ENCODE results near the gene PAPOLA. TPM values are rescaled to one million over a fixed set of nuclear protein-coding genes. Genes with fewer than 3 reads are reported as not detected.

Gene PAPOLA
- total and polyA plus RNA-seq, 2 donors from 2014 or later: 70.8 to 160 TPM

DNA sequence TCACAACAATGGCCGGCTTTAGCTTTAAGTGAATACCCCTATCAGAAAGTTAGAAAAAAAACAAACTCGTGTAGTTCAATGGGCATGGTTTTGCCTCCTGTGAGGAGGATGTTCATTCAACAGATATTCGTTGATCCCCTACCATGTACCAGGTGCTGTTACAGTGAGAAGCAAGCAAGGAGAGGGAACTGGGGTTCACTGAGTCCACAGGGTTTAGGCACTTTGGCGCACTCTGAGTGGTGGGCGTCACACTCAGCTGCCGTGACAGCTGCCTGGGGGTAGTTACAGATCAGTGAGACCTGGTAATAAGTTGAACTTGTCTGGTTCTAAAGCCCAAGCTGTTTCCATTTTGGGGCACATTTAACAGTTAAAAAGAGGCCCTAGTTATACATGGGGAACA, 74.2 kb downstream of the PAPOLA start:
- no peaks in the 10 kb centered on the region for H3K9me3 ChIP-seq (ENCODE audit: control insufficient read depth in 2 of 3, insufficient read depth in 1 of 3, low read length in 3 of 3)
- FAIRE-seq: no peak
- intact Hi-C loops (cut with DNase I): loop anchor here (10.0 kb wide), 1 partner anchor 168 kb away; no protein-coding TSS in a partner anchor
- H3K36me3 ChIP-seq (ENCODE audit: control insufficient read depth in 2 of 3, insufficient read depth in 3 of 3, low read length in 3 of 3): no peaks in the 10 kb centered on the region
- no peak overlapping the region for H3K27ac ChIP-seq (ENCODE audit: low read depth in 2 of 2, low read length in 2 of 2)
- DNase-seq: no peak
- H3K27me3 ChIP-seq (ENCODE audit: control insufficient read depth, insufficient read depth, low read length): no peaks in the 10 kb centered on the region
- no peak overlapping the region for H3K4me3 ChIP-seq (ENCODE audit: low read length in 3 of 3)
- H3K9ac ChIP-seq (ENCODE audit: low read length in 3 of 3): no peak overlapping the region
- TF ChIP-seq CTCF (IDR thresholded peaks at IDR 0.05; ENCODE audit: borderline replicate concordance, extremely low read depth, insufficient read depth): no peak
- H3K4me1 ChIP-seq (ENCODE audit: control insufficient read depth in 2 of 3, insufficient read depth in 2 of 3, low read depth in 1 of 3, low read length in 3 of 3): no peaks in the 10 kb centered on the region

DNA sequence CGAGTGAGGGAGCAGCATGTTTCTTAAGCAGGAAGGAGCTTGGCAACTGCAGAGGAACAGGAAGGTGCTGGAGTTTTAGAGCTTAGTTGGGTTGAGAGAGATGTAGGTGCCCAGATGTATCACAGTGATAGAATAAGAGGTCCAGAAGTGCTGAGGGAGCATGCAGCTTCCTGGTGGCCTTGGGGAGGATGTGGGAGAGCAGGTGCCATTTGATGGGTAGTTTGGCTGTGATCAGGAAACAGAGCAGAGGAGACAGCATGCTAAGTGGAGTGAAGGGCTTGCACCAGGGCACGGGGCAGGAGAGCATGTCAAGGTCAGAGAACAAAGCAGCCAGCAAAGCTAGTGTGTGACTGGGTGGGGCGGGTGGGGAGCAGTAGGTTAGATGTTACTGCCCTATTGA, 74.8 kb downstream of the PAPOLA start:
- Histone ChIP-seq H3K36me3 (ENCODE audit: control insufficient read depth in 2 of 3, insufficient read depth in 3 of 3, low read length in 3 of 3) (no peaks in the 10 kb centered on the region), H3K9ac (ENCODE audit: low read length in 3 of 3) (no peak overlapping the region), H3K4me3 (ENCODE audit: low read length in 3 of 3) (no peak overlapping the region), H3K9me3 (ENCODE audit: control insufficient read depth in 2 of 3, insufficient read depth in 1 of 3, low read length in 3 of 3) (no peaks in the 10 kb centered on the region), H3K27me3 (ENCODE audit: control insufficient read depth, insufficient read depth, low read length) (no peaks in the 10 kb centered on the region), H3K27ac (ENCODE audit: low read depth in 2 of 2, low read length in 2 of 2) (no peak overlapping the region), H3K4me1 (ENCODE audit: control insufficient read depth in 2 of 3, insufficient read depth in 2 of 3, low read depth in 1 of 3, low read length in 3 of 3) (no peaks in the 10 kb centered on the region)
- intact Hi-C loops (cut with DNase I): loop anchor here (10.0 kb wide), 1 partner anchor 168 kb away; no protein-coding TSS in a partner anchor
- TF ChIP-seq CTCF (IDR thresholded peaks at IDR 0.05; ENCODE audit: borderline replicate concordance, extremely low read depth, insufficient read depth): no peak
- FAIRE-seq: no peak
- no peak for DNase-seq

- Histone ChIP-seq H3K9ac (ENCODE audit: low read length in 3 of 3) (no peak overlapping the region), H3K27me3 (ENCODE audit: control insufficient read depth, insufficient read depth, low read length) (no peaks in the 10 kb centered on the region), H3K9me3 (ENCODE audit: control insufficient read depth in 2 of 3, insufficient read depth in 1 of 3, low read length in 3 of 3) (no peaks in the 10 kb centered on the region), H3K36me3 (ENCODE audit: control insufficient read depth in 2 of 3, insufficient read depth in 3 of 3, low read length in 3 of 3) (no peaks in the 10 kb centered on the region), H3K4me3 (ENCODE audit: low read length in 3 of 3) (no peak overlapping the region), H3K27ac (ENCODE audit: low read depth in 2 of 2, low read length in 2 of 2) (no peak overlapping the region), H3K4me1 (ENCODE audit: control insufficient read depth in 2 of 3, insufficient read depth in 2 of 3, low read depth in 1 of 3, low read length in 3 of 3) (no peaks in the 10 kb centered on the region)
- DNase-seq (no peak), FAIRE-seq (no peak)
- intact Hi-C loops (cut with DNase I): loop anchor here (10.0 kb wide), 1 partner anchor 166 kb away; no protein-coding TSS in a partner anchor
- no peak for TF ChIP-seq CTCF (IDR thresholded peaks at IDR 0.05; ENCODE audit: borderline replicate concordance, extremely low read depth, insufficient read depth)
Observed at GRCh38 chr14:96578619-96579018, 76.4 kb downstream of the PAPOLA start.

DNA sequence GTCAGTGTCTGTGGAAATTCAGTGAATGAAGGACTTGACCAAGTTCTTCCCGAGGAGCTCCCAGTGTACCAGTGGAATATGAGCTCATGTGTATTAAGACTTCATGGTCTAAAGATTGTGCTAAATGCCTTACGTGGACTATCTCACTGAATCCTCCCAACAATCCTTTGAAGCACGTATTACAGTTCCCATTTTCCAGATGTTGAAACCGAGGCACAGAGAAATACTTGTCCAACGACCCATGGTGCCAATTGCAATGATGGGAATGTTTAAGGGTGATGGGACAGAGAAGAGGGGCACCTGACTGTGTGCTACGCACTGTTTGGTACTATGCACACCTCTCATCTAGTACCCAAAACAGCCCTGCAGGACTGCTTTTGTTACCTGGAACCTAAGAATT, 77.2 kb downstream of the PAPOLA start:
- DNase-seq (no peak), FAIRE-seq (no peak)
- intact Hi-C loops (cut with DNase I): loop anchor here (10.0 kb wide), 1 partner anchor 165 kb away; no protein-coding TSS in a partner anchor

More for the DNA sequence above, 77.2 kb downstream of the PAPOLA start:
- Histone ChIP-seq H3K9ac (ENCODE audit: low read length in 3 of 3) (no peak overlapping the region), H3K4me1 (ENCODE audit: control insufficient read depth in 2 of 3, insufficient read depth in 2 of 3, low read depth in 1 of 3, low read length in 3 of 3) (no peaks in the 10 kb centered on the region), H3K27me3 (ENCODE audit: control insufficient read depth, insufficient read depth, low read length) (no peaks in the 10 kb centered on the region), H3K27ac (ENCODE audit: low read depth in 2 of 2, low read length in 2 of 2) (no peak overlapping the region), H3K4me3 (ENCODE audit: low read length in 3 of 3) (no peak overlapping the region), H3K36me3 (ENCODE audit: control insufficient read depth in 2 of 3, insufficient read depth in 3 of 3, low read length in 3 of 3) (no peaks in the 10 kb centered on the region), H3K9me3 (ENCODE audit: control insufficient read depth in 2 of 3, insufficient read depth in 1 of 3, low read length in 3 of 3) (no peaks in the 10 kb centered on the region)
- TF ChIP-seq CTCF (IDR thresholded peaks at IDR 0.05; ENCODE audit: borderline replicate concordance, extremely low read depth, insufficient read depth): no peak

Data from kidney (tissue), 14 donors.